GM18507 (cell line): ENCODE measurements around the gene MYO9A.

Experiments used
- DNase-seq: peaks from one replicate; pipeline ENCODE4 v3.0.0; 2011; ENCODE audit warnings: low read depth; ENCODE audit not compliant: insufficient read length; ENCODE audit errors: extremely low spot score
- FAIRE-seq: peaks from 2 replicates; lab custom pipeline; 2011; peaks lifted over from hg19 to GRCh38; lab: Jason Lieb, UNC

Gene MYO9A

GRCh38 chr15:72118017-72118978 lies at the start of gene MYO9A, which contains the start of gene SENP8:
TSS of gene MYO9A (minus strand) at chr15:72118150. CDS start at chr15:72046563, 71,587 bp downstream.
TSS of gene SENP8 (plus strand) at chr15:72118403. CDS start at chr15:72139624, 21,221 bp downstream.
- DNase-seq (peak; percentile 89), FAIRE-seq (peak; percentile 97)

GRCh38 chr15:72167445-72167844 lies 49.5 kb upstream of the MYO9A start:
- no peak for FAIRE-seq
- no peak for DNase-seq

- FAIRE-seq, result no peak
- DNase-seq, result no peak
Measured at GRCh38 chr15:72166716-72167417, 48.9 kb upstream of the MYO9A start.

GRCh38 chr15:72163719-72164118 lies 45.8 kb upstream of the MYO9A start:
- DNase-seq (no peak), FAIRE-seq (no peak)

- DNase-seq, result no peak
- FAIRE-seq, result no peak
Measured at GRCh38 chr15:72162569-72162968, 44.6 kb upstream of the MYO9A start.

GRCh38 chr15:72161361-72162132 lies 43.6 kb upstream of the MYO9A start:
- DNase-seq, result no peak

GRCh38 chr15:72160696-72161245 lies 42.8 kb upstream of the MYO9A start:
- FAIRE-seq, result no peak
- DNase-seq, result no peak

More at GRCh38 chr15:72161361-72162132, 43.6 kb upstream of the MYO9A start:
- no peak for FAIRE-seq

- FAIRE-seq, result no peak
- no peak for DNase-seq
Measured at GRCh38 chr15:72156928-72157327, 39.0 kb upstream of the MYO9A start.

- FAIRE-seq (peak; percentile 95), DNase-seq (peak; percentile 65)
Measured at GRCh38 chr15:72155635-72156616, 38.0 kb upstream of the MYO9A start.

- DNase-seq (no peak), FAIRE-seq (no peak)
Measured at GRCh38 chr15:72155003-72155621, 37.2 kb upstream of the MYO9A start.

GRCh38 chr15:72154316-72154715 lies 36.4 kb upstream of the MYO9A start:
- FAIRE-seq, result no peak
- DNase-seq, result no peak

GRCh38 chr15:72153269-72154000 lies 35.5 kb upstream of the MYO9A start:
- DNase-seq (no peak), FAIRE-seq (no peak)

- DNase-seq (no peak), FAIRE-seq (no peak)
Measured at GRCh38 chr15:72147418-72147817, 29.5 kb upstream of the MYO9A start.

- no peak for FAIRE-seq
- no peak for DNase-seq
Measured at GRCh38 chr15:72146934-72147333, 29.0 kb upstream of the MYO9A start.

- DNase-seq (no peak), FAIRE-seq (no peak)
Measured at GRCh38 chr15:72146221-72146620, 28.3 kb upstream of the MYO9A start.

- FAIRE-seq, result peak; percentile 97
- DNase-seq, result peak; percentile 71
Measured at GRCh38 chr15:72141171-72142084, 23.5 kb upstream of the MYO9A start.
